ENCODE data around the gene PLA2G12A.
A peak's percentile ranks its signal among the peaks of the same experiment; 100 is the strongest.
"Not testable (repeated sequence)": the region's sequence is repeated elsewhere in the genome, so short reads cannot be mapped to it uniquely, and the experiment has no call there.

PLA2G12A gene

DNA sequence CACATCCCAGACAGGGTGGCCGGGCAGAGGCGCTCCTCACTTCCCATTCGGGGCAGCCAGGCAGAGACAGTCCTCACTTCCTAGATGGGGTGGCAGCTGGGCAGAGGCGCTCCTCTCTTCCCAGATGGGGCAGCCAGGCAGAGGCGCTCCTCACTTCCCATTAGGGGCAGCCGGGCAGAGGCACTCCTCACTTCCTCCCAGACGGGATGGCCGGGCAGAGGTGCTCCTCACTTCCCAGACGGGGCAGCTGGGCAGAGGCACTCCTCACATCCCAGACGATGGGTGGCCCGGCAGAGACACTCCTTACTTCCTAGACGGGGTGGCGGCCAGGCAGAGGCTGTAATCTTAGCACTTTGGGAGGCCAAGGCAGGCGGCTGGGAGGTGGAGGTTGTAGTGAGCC is 50.9 kb downstream of the PLA2G12A start:
- DNase-seq: not testable (repeated sequence)

DNA sequence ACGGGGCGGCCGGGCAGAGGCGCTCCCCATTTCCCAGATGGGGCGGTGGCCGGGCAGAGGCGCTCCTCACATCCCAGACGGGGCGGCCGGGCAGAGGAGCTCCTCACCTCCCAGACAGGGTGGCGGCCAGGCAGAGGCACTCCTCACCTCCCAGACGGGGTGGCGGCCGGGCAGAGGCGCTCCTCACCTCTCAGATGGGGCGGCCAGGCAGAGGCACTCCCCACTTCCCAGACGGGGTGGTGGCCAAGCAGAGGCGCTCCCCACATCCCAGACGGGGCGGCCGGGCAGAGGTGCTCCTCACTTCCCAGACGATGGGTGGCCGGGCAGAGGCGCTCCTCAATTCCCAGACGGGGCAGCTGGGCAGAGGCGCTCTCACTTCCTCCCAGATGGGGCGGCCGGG is 51.4 kb downstream of the PLA2G12A start:
- not testable (repeated sequence) for DNase-seq

DNA sequence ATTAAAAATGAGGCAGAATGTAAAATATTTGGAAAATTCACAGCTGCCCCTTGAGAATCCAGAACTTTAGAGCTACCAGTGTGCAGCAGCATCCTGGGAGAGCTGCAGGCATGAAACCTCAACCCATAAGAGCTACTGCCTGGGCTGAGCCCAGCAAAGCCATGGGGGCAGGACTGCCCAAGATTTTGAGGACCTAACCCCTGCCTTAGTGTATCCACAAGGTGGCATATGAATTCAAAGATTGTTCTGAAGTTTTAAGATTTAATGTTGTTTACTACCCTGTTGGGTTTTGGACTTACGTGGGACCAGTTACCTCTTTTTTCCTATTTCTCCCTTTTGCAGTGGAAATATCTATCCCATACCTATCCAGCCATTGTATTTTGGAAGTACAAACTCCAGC is 53.0 kb downstream of the PLA2G12A start:
- DNase-seq: no peak

DNA sequence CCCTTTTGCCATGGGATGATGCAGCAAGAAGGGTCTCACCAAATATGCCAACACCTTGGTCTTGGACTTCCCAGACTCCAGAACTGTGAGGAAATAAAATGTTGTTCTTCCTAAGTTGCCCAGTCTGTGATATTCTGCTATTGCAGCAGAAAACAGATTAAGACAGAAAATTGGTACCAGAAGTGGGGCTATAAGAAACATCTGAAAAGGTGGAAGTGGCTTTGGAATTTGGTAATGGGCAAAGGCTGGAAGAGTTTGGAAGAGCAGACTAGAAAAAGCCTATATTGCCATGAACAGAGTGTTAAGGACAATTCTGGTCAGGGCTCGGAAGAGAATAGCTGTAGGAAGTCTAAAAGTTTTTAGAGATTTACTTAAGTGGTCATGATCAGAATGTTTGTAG is 54.0 kb downstream of the PLA2G12A start:
- no peak for DNase-seq

DNA sequence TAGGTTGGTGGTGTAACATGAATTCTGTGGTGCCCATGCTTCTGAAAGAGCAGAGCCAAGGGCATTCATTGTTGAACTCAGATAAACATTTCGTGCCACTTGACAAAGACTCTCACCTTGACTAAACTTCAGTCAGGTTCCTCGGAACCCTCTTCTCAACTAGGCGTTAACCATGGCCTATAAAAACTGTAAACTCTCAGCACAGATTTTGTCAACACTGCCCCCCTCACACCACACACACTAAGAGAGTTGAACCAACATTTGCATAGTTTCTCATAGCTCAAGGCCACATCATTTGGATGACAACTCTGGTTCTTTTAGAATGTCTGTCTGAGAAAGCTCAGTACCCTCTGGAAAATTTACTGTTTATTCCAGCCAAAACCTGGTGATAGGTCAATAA is 54.7 kb downstream of the PLA2G12A start:
- DNase-seq: no peak

DNA sequence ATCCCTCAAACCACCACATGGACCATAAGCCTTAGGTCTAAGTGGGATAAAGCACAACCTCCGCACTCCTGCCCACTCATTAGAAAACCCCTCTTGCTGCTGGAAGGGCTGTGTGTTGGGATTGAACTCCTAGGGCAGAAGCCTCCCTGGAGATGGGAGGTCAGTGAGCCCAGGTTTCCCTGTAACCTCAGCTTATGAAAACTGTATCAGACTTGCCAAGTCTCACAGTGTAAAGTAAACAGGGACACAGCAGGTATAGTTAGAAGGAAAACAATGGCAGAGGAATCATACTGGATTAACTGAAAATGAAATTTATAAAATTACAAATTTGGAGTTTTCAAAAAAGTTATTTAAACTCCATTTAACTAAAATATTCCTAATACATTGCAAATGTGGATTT is 56.6 kb downstream of the PLA2G12A start:
- DNase-seq: no peak

DNA sequence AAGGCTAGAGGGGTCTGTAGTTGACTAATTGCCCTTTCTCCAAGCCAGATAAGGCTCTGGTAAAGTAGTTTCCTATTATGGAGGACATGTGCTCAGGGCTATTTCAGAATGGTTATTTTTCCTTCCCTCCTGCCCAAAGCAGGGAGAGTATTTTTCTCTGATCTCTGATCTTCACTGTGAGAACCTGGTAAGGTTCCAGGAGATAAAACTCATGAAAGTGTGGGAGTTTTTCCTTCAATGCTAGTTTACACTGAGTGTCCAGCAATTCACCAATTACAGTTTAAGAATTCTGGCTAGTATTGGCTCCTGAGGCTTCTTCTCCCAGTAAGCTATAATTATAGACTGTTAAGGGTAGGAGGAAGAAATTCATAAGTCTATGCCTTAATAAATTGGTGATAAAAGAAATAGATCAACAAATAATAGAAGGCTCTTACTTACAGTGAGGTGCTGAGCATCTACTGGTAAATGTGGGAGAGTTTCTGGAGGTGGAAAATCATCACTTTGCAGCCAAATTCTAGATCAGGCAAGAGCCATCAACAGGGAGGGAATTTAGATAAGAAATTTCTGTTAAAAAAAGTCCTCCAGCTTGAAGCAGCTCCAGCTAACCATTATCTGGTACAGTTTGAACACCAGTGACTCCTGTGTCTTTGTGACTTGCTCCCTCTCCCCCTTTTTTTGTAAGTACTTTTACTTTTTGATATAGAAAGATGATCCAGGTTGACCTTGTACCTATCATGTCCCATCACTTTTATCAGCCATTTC is 57.5 kb downstream of the PLA2G12A start:
- no peak for DNase-seq

DNA sequence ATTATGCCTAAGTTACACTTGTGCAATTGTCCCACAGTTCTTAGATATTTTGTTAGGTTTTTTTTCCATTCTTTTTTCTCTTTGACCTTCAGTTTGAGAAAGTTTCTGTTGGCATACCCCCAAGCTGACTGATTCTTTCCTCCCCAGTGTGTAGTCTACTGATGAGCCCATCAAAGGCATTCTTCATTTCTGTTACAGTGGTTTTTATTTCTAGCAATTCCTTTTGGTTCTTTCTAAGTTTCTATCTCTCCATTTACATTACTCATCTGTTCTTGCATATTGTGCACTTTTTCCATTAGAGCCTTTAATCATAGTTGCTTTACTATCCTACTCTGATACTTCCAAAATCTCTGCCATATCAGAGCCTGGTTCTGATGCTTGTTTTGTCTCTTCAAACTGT is 58.5 kb downstream of the PLA2G12A start:
- DNase-seq: no peak

DNA sequence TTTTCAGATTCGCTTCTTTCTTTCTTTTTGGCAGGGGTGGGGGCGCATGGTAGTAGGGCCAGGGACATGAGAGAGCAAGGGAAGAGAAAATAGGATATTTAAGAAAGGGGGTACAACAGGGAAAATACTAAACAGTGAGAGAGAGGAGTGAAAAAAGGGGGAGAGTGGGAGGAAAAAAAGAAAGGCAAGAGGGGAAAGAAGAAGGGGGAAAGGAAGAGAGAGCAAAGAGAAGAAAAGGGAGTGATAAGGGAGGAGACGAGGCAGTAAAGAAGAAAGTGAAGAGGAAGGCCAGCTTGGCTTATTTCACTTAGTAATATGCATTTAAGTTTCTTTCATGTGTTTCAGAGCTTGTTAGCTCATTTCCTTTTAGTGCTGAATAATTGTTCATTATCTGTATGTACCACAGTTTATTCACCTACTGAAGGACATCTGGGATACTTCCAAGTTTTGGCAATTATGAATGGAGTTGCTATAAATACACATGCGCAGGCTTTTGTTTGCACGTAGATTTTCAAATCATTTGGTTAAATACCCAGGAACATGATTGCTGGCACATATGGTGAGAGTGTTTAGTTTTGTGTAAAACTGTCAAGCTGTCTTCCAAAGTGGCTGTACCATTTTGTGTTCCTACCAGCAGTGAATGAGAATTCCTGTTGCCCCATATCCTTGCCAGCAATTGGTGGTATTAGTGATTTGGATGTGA is 63.9 kb downstream of the PLA2G12A start:
- DNase-seq: no peak

DNA sequence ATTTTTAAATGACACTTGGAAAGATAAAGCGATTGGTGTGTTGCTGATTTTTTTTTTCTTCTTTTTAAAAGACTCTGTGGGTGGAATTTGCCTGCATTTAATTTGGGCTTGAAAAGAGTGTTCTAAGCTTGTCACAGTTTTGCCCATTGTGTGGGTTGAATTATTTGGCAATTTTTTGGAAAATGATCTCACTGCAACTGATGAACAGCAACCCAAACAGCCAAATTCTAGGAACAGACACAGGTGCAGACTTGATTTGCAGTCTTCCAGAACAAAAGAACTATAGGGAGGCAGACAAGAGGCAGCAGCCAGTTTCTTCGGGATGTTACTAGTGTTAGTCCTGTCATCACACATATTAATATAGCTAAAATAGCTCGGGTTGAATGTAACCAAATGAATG is 67.1 kb downstream of the PLA2G12A start:
- DNase-seq: peak in 1 of 51 donors; percentile 49

DNA sequence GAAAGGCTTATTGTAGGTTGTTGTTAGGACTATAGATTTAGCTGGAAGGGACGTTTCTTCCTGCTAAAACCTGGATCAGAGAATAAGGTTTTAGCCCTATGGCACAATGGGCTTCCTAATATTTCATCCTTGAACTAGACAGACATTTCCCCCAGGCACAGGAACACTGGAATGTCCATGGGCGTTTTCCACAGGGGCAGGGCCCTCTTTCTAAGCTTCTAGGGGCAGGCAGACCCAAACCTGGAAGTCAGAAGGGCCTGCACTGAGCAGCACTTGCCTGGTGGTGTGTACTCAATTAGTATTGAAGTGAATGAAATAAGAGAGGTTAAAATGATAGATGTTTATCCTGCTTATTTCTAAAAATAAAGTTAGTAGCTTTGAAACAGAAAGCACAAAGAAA is 67.8 kb downstream of the PLA2G12A start:
- DNase-seq: no peak

Measured in hypothalamus (tissue), 51 donors.